Right cardiac atrium (tissue), 5 donors: ENCODE measurements around the gene PHOSPHO1. TPM values are rescaled to one million over a fixed set of nuclear protein-coding genes. Genes with fewer than 3 reads are reported as not detected.

Experiments used
- polyA plus RNA-seq: library from polyadenylated mRNA; stranded (reverse); fragments of 200-250 nt; gene quantifications from one replicate; pipeline ENCODE4 v1.2.3, GENCODE V29; 2013
- total RNA-seq, 4 donors: library from RNA; stranded (reverse); fragmentation: NEBNext Ultra II Directional; extraction: Animal tissue kit (Norgen Biotek cat#: 25700); gene quantifications; one replicate each; pipeline ENCODE4 v1.2.1, GENCODE V29; 2021
- donor health status: healthy with polysubstance abuse.
- donor health status: DM: no; HTN: yes; CAD: no.
- donor health status: DM: no; HTN: no; CAD: no.
- donor health status: DM: no; HTN: yes; CAD: no; lungs with severe emphysema.
- donor health status: DM: yes; HTN: yes; CAD: no.

PHOSPHO1 gene
- total and polyA plus RNA-seq, 5 donors: 0.39 to 1.1 (median 0.74) TPM

Other genes starting within 250 kb of the PHOSPHO1 start
- gene IGF2BP1, start 233.4 kb downstream of the PHOSPHO1 start, total RNA-seq: not detected
- not detected for gene IGF2BP1, start 233.4 kb downstream of the PHOSPHO1 start, polyA plus RNA-seq
- gene B4GALNT2, start 98.0 kb downstream of the PHOSPHO1 start, total RNA-seq: under 1 TPM in 1 of 4 donors, not detected in 3; 0.03 TPM
- not detected for gene B4GALNT2, start 98.0 kb downstream of the PHOSPHO1 start, polyA plus RNA-seq
- gene GNGT2, start 20.2 kb downstream of the PHOSPHO1 start, total RNA-seq: 1 to 10 TPM; 1.6 to 2.1 (median 1.9) TPM
- gene GNGT2, start 20.2 kb downstream of the PHOSPHO1 start, polyA plus RNA-seq: 2.7 TPM
- gene ABI3, start 20.1 kb downstream of the PHOSPHO1 start, total RNA-seq: 10 to 100 TPM in 1 of 4 donors, 1 to 10 TPM in 3; 5.7 to 11.4 (median 8.4) TPM
- 4.6 TPM for gene ABI3, start 20.1 kb downstream of the PHOSPHO1 start, polyA plus RNA-seq
- 10 to 100 TPM; 23.7 to 30.7 (median 24.4) TPM for gene ZNF652, start 131.5 kb upstream of the PHOSPHO1 start, total RNA-seq
- 15.3 TPM for gene ZNF652, start 131.5 kb upstream of the PHOSPHO1 start, polyA plus RNA-seq
- 100 to 1,000 TPM; 186 to 239 (median 201) TPM for gene PHB1, start 184.1 kb upstream of the PHOSPHO1 start, total RNA-seq
- 230 TPM for gene PHB1, start 184.1 kb upstream of the PHOSPHO1 start, polyA plus RNA-seq